MM.1S (cell line): ENCODE data around the gene PKD2L2.
"Not testable (repeated sequence)": the region's sequence is repeated elsewhere in the genome, so short reads cannot be mapped to it uniquely, and the experiment has no call there.

Source experiments
- DNase-seq: peaks from one replicate; pipeline ENCODE4 v3.0.0-alpha.2; 2015
- H2AFZ ChIP-seq: fragments of 300-600 bp; sonication (generic); 2 replicates; pipeline ENCODE4 v1.6.0; 2016; ENCODE audit warnings: antibody characterized with exemption, low read length
- H3F3A ChIP-seq: fragments of 300-600 bp; sonication (generic); 2 replicates; pipeline ENCODE4 v1.6.1; 2016; ENCODE audit warnings: mild to moderate bottlenecking, antibody characterized with exemption, low read length, moderate library complexity, mixed read lengths; ENCODE audit not compliant: insufficient read depth
- H3K27ac ChIP-seq: fragments of 300-600 bp; sonication (generic); 2 replicates; pipeline ENCODE4 v1.5.1; 2016; ENCODE audit warnings: mild to moderate bottlenecking, low read length
- H3K27me3 ChIP-seq: fragments of 300-600 bp; sonication (generic); replicated peaks from 2 replicates; pipeline ENCODE4 v1.6.0; 2016; ENCODE audit warnings: low read length; ENCODE audit not compliant: insufficient read depth
- H3K36me3 ChIP-seq: fragments of 300-600 bp; sonication (generic); replicated peaks from 2 replicates; pipeline ENCODE4 v1.6.1; 2016; ENCODE audit warnings: mild to moderate bottlenecking, low read length, mixed read lengths; ENCODE audit not compliant: insufficient read depth
- H3K4me1 ChIP-seq: fragments of 300-600 bp; sonication (generic); 2 replicates; pipeline ENCODE4 v1.6.1; 2016; ENCODE audit warnings: low read length, mixed read lengths
- H3K4me2 ChIP-seq: fragments of 300-600 bp; sonication (generic); 2 replicates; pipeline ENCODE4 v1.6.0; 2016; ENCODE audit warnings: low read depth, low read length
- H3K4me3 ChIP-seq: fragments of 300-600 bp; sonication (generic); 2 replicates; pipeline ENCODE4 v1.5.1; 2016; ENCODE audit warnings: low read length, mixed read lengths
- H3K79me2 ChIP-seq: fragments of 300-600 bp; sonication (generic); 2 replicates; pipeline ENCODE4 v1.6.1; 2016; ENCODE audit warnings: mixed run types, low read length, mixed read lengths
- H3K9ac ChIP-seq: fragments of 300-600 bp; sonication (generic); 2 replicates; pipeline ENCODE4 v1.6.1; 2016; ENCODE audit warnings: low read length, mixed read lengths
- H3K9me2 ChIP-seq: fragments of 300-600 bp; sonication (generic); replicated peaks from 2 replicates; pipeline ENCODE4 v1.6.1; 2016; ENCODE audit warnings: mild to moderate bottlenecking, low read length, mixed read lengths; ENCODE audit not compliant: insufficient read depth
- H3K9me3 ChIP-seq: fragments of 300-600 bp; sonication (generic); replicated peaks from 2 replicates; pipeline ENCODE4 v1.6.1; 2016; ENCODE audit warnings: mild to moderate bottlenecking, low read length, mixed read lengths; ENCODE audit not compliant: insufficient read depth
- H4K20me1 ChIP-seq: fragments of 300-600 bp; sonication (generic); 2 replicates; pipeline ENCODE4 v1.6.1; 2016; ENCODE audit warnings: mild to moderate bottlenecking, low read length, moderate library complexity, mixed read lengths; ENCODE audit not compliant: insufficient read depth
- EZH2 ChIP-seq: fragments of 300-600 bp; sonication (generic); optimal IDR thresholded peaks from 2 replicates; pipeline ENCODE3; 2017; ENCODE audit warnings: low read depth, mild to moderate bottlenecking, antibody characterized with exemption, low read length, mixed read lengths
- EZH2phosphoT487 ChIP-seq: fragments of 300-600 bp; sonication (generic); IDR thresholded peaks from 2 replicates; pipeline ENCODE4 v1.6.1; 2018; ENCODE audit warnings: antibody characterized with exemption, low read length
- TF ChIP-seq, protein P1 (sequence below): fragments of 300-600 bp; sonication (generic); IDR thresholded peaks from 2 replicates; pipeline ENCODE4 v1.5.1; 2016; ENCODE audit warnings: antibody characterized with exemption, low read length, mixed read lengths

PKD2L2 gene

DNA sequence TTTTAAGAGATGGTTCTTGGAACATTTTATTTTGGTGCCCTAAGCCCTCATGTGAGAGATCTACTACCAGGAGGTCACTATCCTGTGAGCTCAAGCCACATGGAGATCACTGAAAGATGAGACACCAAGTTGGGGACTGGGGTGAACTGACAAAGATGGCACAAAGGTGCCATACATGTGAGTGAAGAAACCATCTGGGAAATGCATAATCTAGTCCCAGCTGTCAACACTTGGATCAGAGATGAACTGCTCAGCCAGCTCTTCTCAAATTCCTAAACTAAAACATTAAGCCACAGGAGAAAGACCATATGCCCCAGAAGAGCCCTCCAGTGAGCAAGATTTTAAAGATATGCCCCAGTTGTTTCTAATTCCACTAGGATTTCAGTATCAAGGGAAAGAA is 43.8 kb upstream of the PKD2L2 start:
- 0 out of 2 replicates have a peak, but pooled peaks cover 10% of the 10 kb centered on the region for H3K4me1 ChIP-seq
- H3K9me3 ChIP-seq = no peaks in the 10 kb centered on the region
- H3K27me3 ChIP-seq = no peaks in the 10 kb centered on the region
- no peak for DNase-seq
- no peak overlapping the region for H3K27ac ChIP-seq
- TF ChIP-seq EZH2 = no peak
- TF ChIP-seq EZH2phosphoT487 = no peak
- TF ChIP-seq, protein P1, sequence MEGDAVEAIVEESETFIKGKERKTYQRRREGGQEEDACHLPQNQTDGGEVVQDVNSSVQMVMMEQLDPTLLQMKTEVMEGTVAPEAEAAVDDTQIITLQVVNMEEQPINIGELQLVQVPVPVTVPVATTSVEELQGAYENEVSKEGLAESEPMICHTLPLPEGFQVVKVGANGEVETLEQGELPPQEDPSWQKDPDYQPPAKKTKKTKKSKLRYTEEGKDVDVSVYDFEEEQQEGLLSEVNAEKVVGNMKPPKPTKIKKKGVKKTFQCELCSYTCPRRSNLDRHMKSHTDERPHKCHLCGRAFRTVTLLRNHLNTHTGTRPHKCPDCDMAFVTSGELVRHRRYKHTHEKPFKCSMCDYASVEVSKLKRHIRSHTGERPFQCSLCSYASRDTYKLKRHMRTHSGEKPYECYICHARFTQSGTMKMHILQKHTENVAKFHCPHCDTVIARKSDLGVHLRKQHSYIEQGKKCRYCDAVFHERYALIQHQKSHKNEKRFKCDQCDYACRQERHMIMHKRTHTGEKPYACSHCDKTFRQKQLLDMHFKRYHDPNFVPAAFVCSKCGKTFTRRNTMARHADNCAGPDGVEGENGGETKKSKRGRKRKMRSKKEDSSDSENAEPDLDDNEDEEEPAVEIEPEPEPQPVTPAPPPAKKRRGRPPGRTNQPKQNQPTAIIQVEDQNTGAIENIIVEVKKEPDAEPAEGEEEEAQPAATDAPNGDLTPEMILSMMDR = no peak
- no peaks in the 10 kb centered on the region for H3K9me2 ChIP-seq
- H3K9ac ChIP-seq = no peak overlapping the region
- H3K36me3 ChIP-seq = no peaks in the 10 kb centered on the region
- no peaks in the 10 kb centered on the region for H4K20me1 ChIP-seq
- no peaks in the 10 kb centered on the region for H3F3A ChIP-seq
- no peak overlapping the region for H2AFZ ChIP-seq
- no peak overlapping the region for H3K4me3 ChIP-seq
- H3K4me2 ChIP-seq = no peak overlapping the region
- H3K79me2 ChIP-seq = no peaks in the 10 kb centered on the region

DNA sequence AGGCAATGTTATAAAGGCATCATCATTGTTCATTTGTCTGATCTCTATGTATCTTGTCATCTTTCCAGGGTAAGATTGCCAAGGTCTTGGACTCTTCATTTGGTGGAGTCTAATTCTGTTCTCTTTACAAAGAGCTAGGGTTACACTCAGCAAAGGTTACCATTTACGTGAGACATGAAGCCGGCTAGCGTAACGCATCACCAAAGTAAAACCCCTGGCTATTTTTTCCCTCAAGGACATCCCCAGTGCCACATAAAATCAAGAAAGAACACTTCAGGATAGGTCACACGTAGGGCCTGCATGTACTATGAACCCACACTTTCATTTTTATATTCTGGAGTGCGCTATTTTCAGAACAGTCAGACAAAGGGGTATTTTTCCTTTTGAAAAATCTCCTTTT is 41.6 kb upstream of the PKD2L2 start:
- no peaks in the 10 kb centered on the region for H3F3A ChIP-seq
- H3K9ac ChIP-seq = no peak overlapping the region
- no peaks in the 10 kb centered on the region for H3K9me2 ChIP-seq
- no peak overlapping the region for H2AFZ ChIP-seq
- no peaks in the 10 kb centered on the region for H3K4me1 ChIP-seq
- no peaks in the 10 kb centered on the region for H4K20me1 ChIP-seq
- no peak for TF ChIP-seq EZH2
- TF ChIP-seq EZH2phosphoT487 = no peak
- H3K4me2 ChIP-seq = no peak overlapping the region
- H3K36me3 ChIP-seq = no peaks in the 10 kb centered on the region
- DNase-seq = no peak
- H3K4me3 ChIP-seq = no peak overlapping the region
- H3K79me2 ChIP-seq = no peaks in the 10 kb centered on the region
- H3K27me3 ChIP-seq = no peaks in the 10 kb centered on the region
- H3K27ac ChIP-seq = no peak overlapping the region
- no peaks in the 10 kb centered on the region for H3K9me3 ChIP-seq

DNA sequence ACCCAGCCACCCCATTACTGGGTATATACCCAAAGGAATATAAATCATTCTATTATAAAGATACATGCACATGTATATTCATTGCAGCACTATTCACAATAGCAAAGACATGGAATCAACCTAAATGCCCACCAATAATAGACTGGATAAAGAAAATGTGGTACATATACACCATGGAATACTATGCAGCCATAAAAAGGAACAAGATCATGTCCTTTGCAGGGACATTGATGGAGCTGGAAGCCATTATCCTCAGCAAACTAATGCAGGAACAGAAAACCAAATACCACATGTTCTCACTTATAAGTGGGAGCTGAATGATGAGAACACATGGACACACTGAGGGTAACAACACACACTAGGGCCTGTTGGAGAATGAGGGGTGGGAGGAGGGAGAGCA is 36.1 kb upstream of the PKD2L2 start:
- not testable (repeated sequence) for H3K27ac ChIP-seq, H3K79me2 ChIP-seq, H3K4me2 ChIP-seq, H3K9me3 ChIP-seq, H3K4me3 ChIP-seq, H3F3A ChIP-seq, DNase-seq, H4K20me1 ChIP-seq, H3K36me3 ChIP-seq, H3K9me2 ChIP-seq, H3K9ac ChIP-seq, H2AFZ ChIP-seq
- Histone ChIP-seq H3K4me1 (peaks cover 16% of the 10 kb centered on the region), H3K27me3 (peaks cover 23% of the 10 kb centered on the region)

DNA sequence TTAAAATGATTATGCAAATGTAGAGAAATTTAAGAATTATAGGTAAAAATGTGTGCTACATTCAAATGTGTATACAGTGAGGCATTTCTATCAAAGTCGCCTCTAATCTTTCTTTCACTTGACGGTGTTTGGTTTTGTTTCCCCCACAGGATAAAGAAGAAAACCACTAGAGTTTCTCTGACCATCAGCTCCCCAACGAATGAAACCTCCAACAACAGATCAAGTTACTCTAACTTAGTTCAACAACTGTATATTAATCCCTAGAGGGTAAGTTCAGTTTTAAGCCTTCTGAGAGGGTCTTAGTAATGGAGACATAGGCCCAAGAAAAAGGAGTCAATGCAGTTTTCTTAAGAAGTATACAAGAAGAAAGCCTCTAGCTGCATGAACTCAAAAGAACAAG is 33.1 kb upstream of the PKD2L2 start:
- Histone ChIP-seq H4K20me1 (0 out of 2 replicates have a peak, but pooled peaks cover 5% of the 10 kb centered on the region), H3K79me2 (no peaks in the 10 kb centered on the region), H3K9me3 (no peaks in the 10 kb centered on the region), H3K27ac (no peak overlapping the region), H2AFZ (no peak overlapping the region), H3K9me2 (no peaks in the 10 kb centered on the region), H3K27me3 (peaks cover 44% of the 10 kb centered on the region), H3K4me1 (peaks cover 20% of the 10 kb centered on the region), H3K36me3 (no peaks in the 10 kb centered on the region), H3K4me2 (peak overlapping the region; percentile 34; the same call in 1 of the 2 replicates), H3F3A (peaks cover 7% of the 10 kb centered on the region; the same call in 1 of the 2 replicates), H3K4me3 (no peak overlapping the region), H3K9ac (no peak overlapping the region)
- TF ChIP-seq, protein P1 = no peak
- TF ChIP-seq EZH2phosphoT487 = no peak
- no peak for TF ChIP-seq EZH2
- DNase-seq = peak; percentile 64
